Activated CD4-positive, alpha-beta memory T cell treated with anti-CD3 and anti-CD28 coated beads, Interleukin-2, amount 10 ng/mL, durations not matched to agents 7 days and 5 days (primary cell): ENCODE results near the gene TMEM219. TPM values are rescaled to one million over a fixed set of nuclear protein-coding genes. Genes with fewer than 3 reads are reported as not detected.
A peak's percentile ranks its signal among the peaks of the same experiment; 100 is the strongest.

Source experiments
- CTCF ChIA-PET: fragments of 350-600 bp; sonication (Branson Sonifier 250); formaldehyde crosslinking; loops from one replicate; lab custom pipeline; 2021; ENCODE audit warnings: antibody characterized with exemption, inconsistent platforms; lab: Charles Lee
- POLR2A ChIA-PET: fragments of 350-600 bp; sonication (Branson Sonifier 250); formaldehyde crosslinking; loops from one replicate; lab custom pipeline; 2021; ENCODE audit warnings: antibody characterized with exemption; lab: Charles Lee
- DNase-seq: peaks from one replicate; pipeline ENCODE4 v3.0.0-alpha.2; 2020
- H3K27ac Mint-ChIP-seq: one replicate; pipeline ENCODE4 v1.8.0; 2021; ENCODE audit warnings: mild to moderate bottlenecking, mixed read lengths
- H3K27me3 Mint-ChIP-seq: one replicate; pipeline ENCODE4 v1.8.0; 2021; ENCODE audit warnings: mixed read lengths
- H3K36me3 Mint-ChIP-seq: one replicate; pipeline ENCODE4 v1.8.0; 2021; ENCODE audit warnings: low read depth, mixed read lengths
- H3K4me1 Mint-ChIP-seq: one replicate; pipeline ENCODE4 v1.8.0; 2021; ENCODE audit warnings: mixed read lengths
- H3K4me3 Mint-ChIP-seq: one replicate; pipeline ENCODE4 v1.8.0; 2021; ENCODE audit warnings: mild to moderate bottlenecking, mixed read lengths
- H3K9me3 Mint-ChIP-seq: one replicate; pipeline ENCODE4 v1.8.0; 2021; ENCODE audit warnings: mixed read lengths
- total RNA-seq, 2 experiments: library from RNA; stranded (reverse); gene quantifications; one replicate each; pipeline ENCODE4 v1.2.3, GENCODE V29; 2021

Gene TMEM219, protein sequence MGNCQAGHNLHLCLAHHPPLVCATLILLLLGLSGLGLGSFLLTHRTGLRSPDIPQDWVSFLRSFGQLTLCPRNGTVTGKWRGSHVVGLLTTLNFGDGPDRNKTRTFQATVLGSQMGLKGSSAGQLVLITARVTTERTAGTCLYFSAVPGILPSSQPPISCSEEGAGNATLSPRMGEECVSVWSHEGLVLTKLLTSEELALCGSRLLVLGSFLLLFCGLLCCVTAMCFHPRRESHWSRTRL
- 10 to 100 TPM; 68.9 to 78.7 TPM for total RNA-seq

DNA sequence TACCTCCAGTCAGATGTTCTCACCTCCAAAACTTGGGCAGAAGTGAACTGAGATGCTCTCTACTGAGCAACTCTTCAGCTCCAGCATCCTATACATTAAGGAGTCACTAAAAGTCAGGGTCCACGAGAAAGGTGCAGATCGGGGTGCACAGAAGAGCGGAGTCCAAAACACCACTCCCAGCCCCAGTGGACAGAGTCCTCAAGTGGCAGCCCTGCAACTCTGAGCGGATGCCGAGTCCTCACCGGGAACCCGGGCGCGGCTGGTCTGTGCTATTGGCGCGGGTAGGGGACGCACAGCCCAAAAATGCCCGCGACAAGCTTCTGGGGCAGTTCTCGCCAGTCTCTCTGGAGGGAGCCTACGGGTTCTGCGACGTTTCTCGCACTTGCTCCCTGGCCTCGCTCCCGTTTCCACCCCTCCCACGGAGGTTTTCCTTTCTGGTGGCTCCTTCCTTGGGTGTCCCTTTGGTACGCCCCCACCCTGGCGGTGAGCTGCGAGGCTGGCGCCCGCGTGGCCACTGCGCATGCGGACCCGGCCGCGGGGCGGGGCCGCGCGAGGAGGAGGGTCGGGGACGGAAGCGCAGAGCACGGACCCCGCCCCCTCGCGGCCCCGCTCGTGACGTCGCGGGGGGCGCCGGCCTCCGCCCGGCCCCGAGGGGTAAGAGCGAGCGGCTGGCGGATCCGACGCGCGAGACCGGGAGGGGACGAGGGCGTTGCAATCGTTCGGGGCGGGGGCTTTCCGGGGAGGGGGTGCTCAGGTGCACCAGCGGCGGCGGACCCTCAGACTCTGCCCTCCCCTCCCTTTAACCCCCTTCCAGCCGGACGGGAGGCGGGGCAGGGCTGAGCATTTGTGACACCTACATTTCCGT lies at the start of gene TMEM219:
Gene TMEM219, plus strand, starts transcription at position 601 of the 865 bp plus-strand sequence. CDS start 1,065 bp downstream, outside the sequence.
- ChIA-PET CTCF (interaction anchor here (0.6 to 4.6 kb wide), 15 partner anchors 11 to 1637 kb away, joined by 3 to 29 read pairs (median 4); partner anchors contain the start of genes CDIPT, HIRIP3, INO80E and KCTD13), POLR2A (interaction anchor here (0.6 to 3.6 kb wide), 22 partner anchors 8 to 1116 kb away, joined by 3 to 78 read pairs (median 4); partner anchors contain the start of genes CDIPT, HIRIP3, INO80E and KCTD13)
- H3K36me3 Mint-ChIP-seq, result peaks cover 12% of the 10 kb centered on the region
- peak; percentile 94 for DNase-seq
- H3K27ac Mint-ChIP-seq, result peak within 1 kb of the TSS; percentile 82
- H3K4me3 Mint-ChIP-seq, result peak within 1 kb of the TSS; percentile 87
- H3K9me3 Mint-ChIP-seq, result no peaks in the 10 kb centered on the region
- H3K27me3 Mint-ChIP-seq, result no peaks in the 10 kb centered on the region
- peaks cover 25% of the 10 kb centered on the region for H3K4me1 Mint-ChIP-seq

DNA sequence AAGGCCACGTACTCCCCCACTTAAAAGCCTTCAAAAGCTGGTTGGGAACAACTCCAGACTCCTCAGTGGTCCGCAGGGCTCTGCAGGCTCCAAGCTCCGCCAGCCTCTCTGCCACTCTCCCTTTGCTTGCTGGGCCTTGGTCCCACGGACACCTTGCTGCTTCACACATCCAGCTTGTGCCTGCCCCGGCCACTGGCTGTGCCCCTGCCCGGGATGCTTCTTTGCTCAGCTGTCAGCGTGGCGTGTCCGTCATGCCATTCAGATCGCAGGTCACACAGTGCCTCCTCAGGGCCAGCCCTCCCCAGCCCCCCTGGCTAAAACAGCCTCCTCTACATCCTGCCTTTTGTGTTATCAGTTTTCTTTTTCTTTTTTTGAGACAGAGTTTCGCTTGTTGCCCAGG lies 49.8 kb upstream of the TMEM219 start:
- H3K27ac Mint-ChIP-seq, result no peak overlapping the region

DNA sequence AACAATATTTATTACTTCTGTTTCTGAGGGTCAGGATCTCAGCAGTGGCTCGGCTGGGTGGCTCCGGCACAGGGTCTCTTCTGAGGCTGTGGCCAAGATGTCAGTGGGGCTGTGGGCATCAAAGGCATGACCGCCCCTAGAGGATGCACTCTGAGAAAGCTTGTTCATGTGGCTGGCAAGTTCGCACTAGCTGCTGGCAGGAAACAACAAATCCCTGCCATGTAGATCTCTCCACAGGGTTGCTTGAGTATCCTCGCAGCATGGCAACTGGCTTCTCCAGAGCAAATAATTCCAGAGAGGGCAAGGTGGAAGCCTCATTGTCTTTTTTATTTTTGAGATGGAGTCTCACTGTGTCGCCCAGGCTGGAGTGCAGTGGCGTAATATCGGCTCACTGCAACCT lies 48.4 kb upstream of the TMEM219 start:
- peaks cover 17% of the 10 kb centered on the region for H3K36me3 Mint-ChIP-seq
- no peak overlapping the region for H3K4me3 Mint-ChIP-seq
- H3K4me1 Mint-ChIP-seq, result peaks cover 2% of the 10 kb centered on the region
- no peaks in the 10 kb centered on the region for H3K27me3 Mint-ChIP-seq
- H3K9me3 Mint-ChIP-seq, result no peaks in the 10 kb centered on the region
- no peak for DNase-seq
- H3K27ac Mint-ChIP-seq, result no peak overlapping the region
- POLR2A ChIA-PET, result no interaction called here
- CTCF ChIA-PET, result no interaction called here

More for the DNA sequence above, 49.8 kb upstream of the TMEM219 start:
- DNase-seq, result no peak
- POLR2A ChIA-PET, result interaction anchor here (1.3 kb wide), 1 partner anchor 12 kb away, joined by 4 read pairs; the partner anchor contains the start of genes ASPHD1 and SEZ6L2
- CTCF ChIA-PET, result interaction anchor here (0.5 to 0.8 kb wide), 2 partner anchors 12 to 64 kb away, joined by 3 read pairs; partner anchors contain the start of gene ASPHD1
- Mint-ChIP-seq H3K4me1 (peaks cover 2% of the 10 kb centered on the region), H3K9me3 (no peaks in the 10 kb centered on the region), H3K4me3 (no peak overlapping the region), H3K27me3 (no peaks in the 10 kb centered on the region), H3K36me3 (peaks cover 12% of the 10 kb centered on the region)

DNA sequence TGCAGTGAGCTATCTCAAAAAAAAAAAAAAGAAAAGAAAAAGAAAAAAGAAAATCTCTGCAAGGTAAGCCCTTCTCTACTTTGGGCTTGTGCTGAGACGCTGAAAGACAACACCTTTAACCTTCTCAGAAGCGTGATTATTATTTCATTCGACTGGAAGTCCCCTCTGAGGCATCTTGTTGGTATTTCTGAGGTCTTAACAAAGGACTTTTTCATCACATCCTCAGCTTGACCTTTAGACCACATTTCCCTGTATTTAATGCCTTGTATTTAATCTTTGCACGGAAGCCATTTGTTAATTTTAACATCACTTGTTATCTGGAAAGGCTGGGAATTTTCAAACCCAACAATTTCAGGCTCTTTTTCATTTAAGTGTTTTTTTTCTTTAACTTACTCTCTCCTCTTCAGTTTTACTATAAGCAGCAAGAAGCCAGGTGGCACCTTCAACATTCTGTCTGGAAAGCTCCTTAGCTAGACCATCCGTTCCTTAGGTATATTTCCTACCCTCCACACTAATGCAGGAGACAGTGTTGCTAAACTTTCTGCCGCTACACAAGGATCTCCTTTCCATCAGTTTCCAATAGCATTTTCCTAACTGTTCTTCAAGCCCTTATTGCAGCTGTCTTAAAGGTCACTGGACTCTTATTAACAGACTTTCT lies 46.2 kb upstream of the TMEM219 start:
- POLR2A ChIA-PET, result interaction anchor here (1.0 to 1.7 kb wide), 2 partner anchors 10 to 14 kb away, joined by 3 to 16 read pairs; partner anchors contain the start of gene KCTD13
- Mint-ChIP-seq H3K27me3 (no peaks in the 10 kb centered on the region), H3K9me3 (no peaks in the 10 kb centered on the region), H3K4me1 (peaks cover 5% of the 10 kb centered on the region), H3K36me3 (peaks cover 25% of the 10 kb centered on the region), H3K4me3 (no peak overlapping the region), H3K27ac (no peak overlapping the region)
- CTCF ChIA-PET, result interaction anchor here (1.1 kb wide), 1 partner anchor 11 kb away, joined by 3 read pairs; the partner anchor contains the start of gene KCTD13
- DNase-seq, result no peak

DNA sequence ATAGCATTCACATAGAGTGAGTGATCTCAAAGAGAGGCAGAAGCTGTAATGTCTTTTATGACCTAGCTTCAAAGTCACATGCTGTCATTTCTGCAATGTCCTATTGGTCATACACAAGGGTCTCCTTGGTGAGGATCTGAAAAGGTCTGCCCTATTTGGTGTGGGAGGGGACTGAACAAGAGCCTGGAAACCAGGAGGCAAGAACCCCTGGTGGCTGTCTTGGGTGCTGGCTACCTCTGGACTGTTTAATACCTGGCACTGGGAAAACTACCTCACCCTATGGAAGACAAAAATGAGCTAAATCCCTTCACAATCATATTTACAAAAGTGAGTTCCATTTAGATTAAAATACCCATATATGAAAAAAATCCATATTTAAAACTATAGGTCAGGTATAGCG lies 44.9 kb upstream of the TMEM219 start:
- ChIA-PET POLR2A (interaction anchor here (1.7 kb wide), 1 partner anchor 9 kb away, joined by 16 read pairs; the partner anchor contains the start of gene KCTD13), CTCF (interaction anchor here (1.1 kb wide), 2 partner anchors 9 to 69 kb away, joined by 3 to 5 read pairs; partner anchors contain the start of gene KCTD13)
- no peak for DNase-seq
- H3K4me1 Mint-ChIP-seq, result peaks cover 8% of the 10 kb centered on the region
- peaks cover 29% of the 10 kb centered on the region for H3K36me3 Mint-ChIP-seq
- no peaks in the 10 kb centered on the region for H3K27me3 Mint-ChIP-seq
- H3K27ac Mint-ChIP-seq, result no peak overlapping the region
- H3K4me3 Mint-ChIP-seq, result no peak overlapping the region
- H3K9me3 Mint-ChIP-seq, result no peaks in the 10 kb centered on the region

DNA sequence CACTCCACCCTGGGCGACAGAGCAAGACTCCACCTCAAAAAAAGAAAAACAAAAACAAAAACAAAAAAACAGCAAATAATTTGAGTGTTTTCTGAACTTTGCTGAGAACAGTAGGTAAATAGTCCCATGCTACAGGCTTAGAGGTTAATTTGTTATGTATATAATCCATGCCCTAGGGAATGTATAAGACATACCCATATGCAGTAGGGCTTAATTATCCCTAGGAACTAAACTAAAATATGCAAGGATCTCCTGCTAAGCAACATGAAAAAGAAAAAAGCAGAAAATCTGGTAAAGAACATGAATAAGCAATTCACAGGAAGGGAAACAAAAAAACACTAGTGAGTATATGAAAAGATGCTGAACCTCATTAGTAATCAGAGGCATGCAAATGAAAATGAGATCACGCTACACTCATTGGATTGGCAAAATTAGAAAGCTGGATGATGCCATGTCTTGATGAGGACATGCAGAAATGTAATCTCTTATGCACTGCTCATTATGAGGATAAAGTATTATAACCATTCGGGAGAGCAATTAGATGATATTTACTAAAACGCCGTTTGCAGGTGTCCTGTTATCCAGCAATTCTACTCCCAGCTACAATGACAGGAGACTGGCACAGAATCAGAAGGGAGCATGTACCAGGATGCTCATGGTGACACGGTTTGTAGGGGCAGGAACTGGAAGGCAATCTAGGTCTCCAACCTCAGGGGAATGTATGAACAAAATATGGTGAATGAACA lies 41.4 kb upstream of the TMEM219 start:
- Mint-ChIP-seq H3K27me3 (no peaks in the 10 kb centered on the region), H3K27ac (peak overlapping the region; percentile 1), H3K4me1 (peaks cover 21% of the 10 kb centered on the region), H3K4me3 (no peak overlapping the region), H3K9me3 (no peaks in the 10 kb centered on the region), H3K36me3 (peaks cover 41% of the 10 kb centered on the region)
- POLR2A ChIA-PET, result interaction anchor here (1.3 kb wide), 1 partner anchor 41 kb away, joined by 5 read pairs; no protein-coding TSS in a partner anchor
- DNase-seq, result no peak
- CTCF ChIA-PET, result interaction anchor here (1.1 to 1.8 kb wide), 2 partner anchors 42 to 53 kb away, joined by 3 to 4 read pairs; partner anchors contain the start of genes TAOK2 and TMEM219

DNA sequence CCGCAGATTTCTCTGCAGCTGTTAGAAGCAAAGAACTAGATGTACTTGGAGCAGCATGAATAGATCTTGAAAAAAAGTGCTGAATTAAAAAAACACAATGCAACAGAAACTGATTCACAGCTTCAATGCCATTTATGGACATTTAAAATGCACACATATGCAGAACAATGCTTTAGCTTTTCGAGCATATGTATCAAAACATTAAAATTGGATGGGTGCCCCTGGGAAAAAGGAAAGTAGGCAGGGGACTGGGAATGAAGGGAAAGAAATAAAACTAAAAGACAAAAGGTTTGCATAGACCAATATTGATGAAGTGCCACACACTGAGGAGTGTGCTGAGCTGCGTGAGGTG lies 40.9 kb upstream of the TMEM219 start:
- no peaks in the 10 kb centered on the region for H3K27me3 Mint-ChIP-seq
- no peaks in the 10 kb centered on the region for H3K9me3 Mint-ChIP-seq
- H3K4me3 Mint-ChIP-seq, result no peak overlapping the region
- peak overlapping the region; percentile 1 for H3K27ac Mint-ChIP-seq
- CTCF ChIA-PET, result interaction anchor here (1.1 to 1.8 kb wide), 2 partner anchors 41 to 52 kb away, joined by 3 to 4 read pairs; partner anchors contain the start of genes TAOK2 and TMEM219
- DNase-seq, result no peak
- peaks cover 38% of the 10 kb centered on the region for H3K36me3 Mint-ChIP-seq
- peaks cover 21% of the 10 kb centered on the region for H3K4me1 Mint-ChIP-seq
- POLR2A ChIA-PET, result interaction anchor here (1.3 kb wide), 1 partner anchor 40 kb away, joined by 5 read pairs; no protein-coding TSS in a partner anchor

DNA sequence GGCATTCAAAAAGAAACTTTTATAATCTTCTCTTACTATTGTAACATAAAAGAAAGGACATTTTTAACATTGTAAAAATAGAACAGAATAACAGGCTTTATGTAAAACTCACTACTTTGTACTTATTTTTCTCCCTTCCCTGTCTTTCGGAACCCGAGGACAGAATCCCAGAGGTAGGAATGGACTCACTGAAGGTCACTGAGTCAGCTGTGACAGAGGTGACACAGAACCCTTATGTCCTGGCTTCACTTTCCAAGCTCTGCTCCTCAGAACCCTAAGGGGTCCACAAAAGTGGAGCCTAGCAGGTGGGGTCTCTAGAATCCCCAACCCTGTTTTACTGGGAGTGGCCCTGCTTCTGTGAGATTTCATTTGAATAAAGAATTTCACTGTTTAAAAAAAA lies 39.6 kb upstream of the TMEM219 start:
- peaks cover 33% of the 10 kb centered on the region for H3K36me3 Mint-ChIP-seq

DNA sequence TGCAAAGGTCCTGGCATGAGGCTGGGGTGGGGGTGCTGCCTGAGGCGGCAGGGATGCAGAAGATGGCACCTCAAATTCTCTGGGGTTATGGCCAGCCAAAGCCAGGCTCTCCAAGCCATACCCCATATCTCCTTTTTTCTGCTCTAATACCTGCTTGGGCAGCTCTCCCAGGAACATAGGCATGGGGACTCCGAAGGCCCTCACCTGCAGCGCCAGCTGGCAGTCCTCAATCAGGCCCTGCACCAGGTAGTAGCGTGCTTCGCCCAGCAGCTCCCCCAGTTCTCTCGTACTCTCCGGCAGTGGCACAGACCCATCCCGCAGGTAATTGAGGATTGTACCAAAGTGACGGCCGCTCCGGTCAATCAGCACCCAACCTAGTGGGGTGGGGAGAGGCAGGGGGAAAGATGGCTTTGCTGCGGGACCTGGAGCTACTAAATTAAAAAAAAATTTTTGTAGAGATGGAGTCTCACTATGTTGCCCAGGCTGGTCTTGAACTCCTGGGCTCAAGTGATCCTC lies 38.8 kb upstream of the TMEM219 start:
- Mint-ChIP-seq H3K27ac (no peak overlapping the region), H3K4me3 (no peak overlapping the region), H3K9me3 (no peaks in the 10 kb centered on the region), H3K36me3 (peaks cover 29% of the 10 kb centered on the region), H3K27me3 (no peaks in the 10 kb centered on the region), H3K4me1 (peaks cover 41% of the 10 kb centered on the region)
- CTCF ChIA-PET, result interaction anchor here (0.6 kb wide), 2 partner anchors 58 to 297 kb away, joined by 4 read pairs; no protein-coding TSS in a partner anchor
- DNase-seq, result no peak
- POLR2A ChIA-PET, result interaction anchor here (1.1 to 1.3 kb wide), 2 partner anchors 39 to 62 kb away, joined by 3 read pairs; partner anchors contain the start of gene TMEM219

More for the DNA sequence above, 39.6 kb upstream of the TMEM219 start:
- Mint-ChIP-seq H3K27me3 (no peaks in the 10 kb centered on the region), H3K4me1 (peaks cover 34% of the 10 kb centered on the region), H3K27ac (no peak overlapping the region), H3K4me3 (no peak overlapping the region), H3K9me3 (no peaks in the 10 kb centered on the region)
- ChIA-PET CTCF (interaction anchor here (0.6 kb wide), 1 partner anchor 296 kb away, joined by 4 read pairs; no protein-coding TSS in a partner anchor), POLR2A (interaction anchor here (1.3 kb wide), 1 partner anchor 39 kb away, joined by 3 read pairs; the partner anchor contains the start of gene TMEM219)
- no peak for DNase-seq

DNA sequence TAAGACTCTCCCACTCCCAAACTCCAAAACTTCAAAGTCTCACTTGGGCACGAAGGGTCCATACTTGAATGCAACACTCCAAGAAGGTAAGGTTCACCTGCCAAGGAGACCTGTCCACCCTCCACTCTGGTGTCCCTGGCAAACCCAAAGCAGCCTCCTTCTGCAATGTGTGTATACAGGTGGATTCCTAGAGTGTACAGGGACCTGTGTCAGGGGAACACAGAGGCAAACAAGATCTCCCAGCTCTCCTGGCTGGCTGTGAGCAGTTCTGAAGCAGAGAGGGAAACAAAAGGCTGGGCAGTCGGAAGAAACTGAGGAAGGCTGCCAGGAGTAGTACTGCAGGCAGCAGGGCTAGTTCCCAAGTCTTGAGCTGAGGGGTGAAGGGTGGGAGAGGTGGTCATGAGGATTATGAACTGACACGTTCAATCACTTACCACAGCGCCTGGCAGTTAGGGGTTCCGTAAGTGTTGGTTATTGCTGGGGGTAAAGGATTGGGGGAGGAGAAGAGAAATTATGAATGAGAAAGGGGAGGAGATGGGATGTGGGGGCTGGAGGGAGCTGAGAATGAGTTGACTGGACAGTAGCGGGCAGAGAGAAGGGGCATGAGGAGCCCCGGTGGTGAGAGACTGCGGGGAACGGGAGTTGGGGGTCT lies 36.6 kb upstream of the TMEM219 start:
- peak overlapping the region; percentile 87 for H3K4me3 Mint-ChIP-seq
- peaks cover 42% of the 10 kb centered on the region for H3K4me1 Mint-ChIP-seq
- ChIA-PET CTCF (interaction anchor here (0.5 to 1.7 kb wide), 8 partner anchors 9 to 245 kb away, joined by 3 to 10 read pairs (median 3); partner anchors contain the start of genes KIF22 and TMEM219), POLR2A (interaction anchor here (0.8 to 3.1 kb wide), 16 partner anchors 9 to 225 kb away, joined by 3 to 30 read pairs (median 6); partner anchors contain the start of genes HIRIP3, INO80E, PAGR1 and SEZ6L2)
- peaks cover 26% of the 10 kb centered on the region for H3K36me3 Mint-ChIP-seq
- peak overlapping the region; percentile 62 for H3K27ac Mint-ChIP-seq
- H3K9me3 Mint-ChIP-seq, result no peaks in the 10 kb centered on the region
- no peak for DNase-seq
- H3K27me3 Mint-ChIP-seq, result no peaks in the 10 kb centered on the region
